CD4-positive, alpha-beta T cell (primary cell): Measurements from ENCODE around the gene ODC1. TPM values are rescaled to one million over a fixed set of nuclear protein-coding genes. Genes with fewer than 3 reads are reported as not detected.

Source experiments
- ATAC-seq: fragments of 200-7000 bp; cut with Tn5 transposase; one replicate; pipeline ENCODE4 v1.10.0; 2022; ENCODE audit warnings: mild to moderate bottlenecking; ENCODE audit not compliant: poor library complexity
- CTCF ChIA-PET: fragments of 350-600 bp; sonication (Branson Sonifier 250); formaldehyde crosslinking; loops from one replicate; lab custom pipeline; 2021; ENCODE audit warnings: antibody characterized with exemption, inconsistent platforms; lab: Charles Lee
- POLR2A ChIA-PET: fragments of 350-600 bp; sonication (Branson Sonifier 250); formaldehyde crosslinking; loops from one replicate; lab custom pipeline; 2021; ENCODE audit warnings: antibody characterized with exemption, inconsistent platforms; lab: Charles Lee
- DNase-seq, 14 experiments: peaks; one replicate each; pipeline ENCODE4 v3.0.0-alpha.2; 2013 to 2020; ENCODE audit warnings: mixed read lengths in 2 of 14
- H3K27ac ChIP-seq, 2 donors: one replicate each; pipeline versions ENCODE4 v1.5.1 to v1.7.0; 2013; ENCODE audit warnings: low read length in 2 of 2, low read depth in 1 of 2, mild to moderate bottlenecking in 1 of 2
- H3K27me3 ChIP-seq, 2 experiments: 1 replicate in 1 of 2; 2 replicates in 1 of 2; pipeline versions ENCODE4 v1.6.1 to v1.7.0; 2013; ENCODE audit warnings: low read length in 2 of 2, control low read depth in 1 of 2, mild to moderate bottlenecking in 1 of 2, moderate library complexity in 1 of 2; ENCODE audit not compliant: insufficient read depth in 2 of 2, control insufficient read depth in 1 of 2
- H3K36me3 ChIP-seq: one replicate; pipeline ENCODE4 v1.6.1; 2013; ENCODE audit warnings: low read length, control low read depth; ENCODE audit not compliant: insufficient read depth
- H3K4me1 ChIP-seq: one replicate; pipeline ENCODE4 v1.6.1; 2013; ENCODE audit warnings: low read length, control low read depth; ENCODE audit not compliant: insufficient read depth
- H3K4me3 ChIP-seq: one replicate; pipeline ENCODE4 v1.5.1; 2013; ENCODE audit warnings: mild to moderate bottlenecking, low read length, moderate library complexity
- H3K9me3 ChIP-seq, 2 experiments: 1 replicate in 1 of 2; 2 replicates in 1 of 2; pipeline versions ENCODE4 v1.6.1 to v1.7.0; 2013; ENCODE audit warnings: low read length in 2 of 2, mild to moderate bottlenecking in 2 of 2, control low read depth in 1 of 2, moderate library complexity in 1 of 2; ENCODE audit not compliant: control insufficient read depth in 1 of 2, insufficient read depth in 1 of 2
- H3K27ac Mint-ChIP-seq: one replicate; pipeline ENCODE4 v1.8.0; 2020; ENCODE audit warnings: mixed read lengths
- H3K27me3 Mint-ChIP-seq: one replicate; pipeline ENCODE4 v1.8.0; 2021; ENCODE audit warnings: mixed read lengths
- H3K36me3 Mint-ChIP-seq: one replicate; pipeline ENCODE4 v1.8.0; 2021; ENCODE audit warnings: low read depth, mixed read lengths
- H3K4me1 Mint-ChIP-seq: one replicate; pipeline ENCODE4 v1.8.0; 2021; ENCODE audit warnings: low read depth, mixed read lengths
- H3K4me3 Mint-ChIP-seq: one replicate; pipeline ENCODE4 v1.8.0; 2020; ENCODE audit warnings: mild to moderate bottlenecking, mixed read lengths
- H3K9me3 Mint-ChIP-seq: one replicate; pipeline ENCODE4 v1.8.0; 2020; ENCODE audit warnings: mixed read lengths
- intact Hi-C, 2 experiments: fragments of 100-400 bp; cut with DNase I in 1 of 2; cut with micrococcal nuclease in 1 of 2; formaldehyde crosslinking; loops; one replicate each; pipeline versions ENCODE4 v1.15.1 to v1.9.0; 2023 to 2025; cut with DNase I, micrococcal nuclease
- total RNA-seq, 174 experiments: library from RNA in 2 of 174; stranded (reverse) in 2 of 174; gene quantifications; one replicate each; pipeline ENCODE4 v1.2.3 and lab custom pipeline; 2021 to 2026
- TF ChIP-seq, protein P1 (sequence below): fragments of 200-600 bp; IDR thresholded peaks from one replicate; pipeline ENCODE4 v1.8.0; 2022; ENCODE audit warnings: antibody characterized with exemption, mild to moderate bottlenecking

The ODC1 gene
- total RNA-seq, 2 experiments from 2014 or later = 162 to 164 TPM

DNA sequence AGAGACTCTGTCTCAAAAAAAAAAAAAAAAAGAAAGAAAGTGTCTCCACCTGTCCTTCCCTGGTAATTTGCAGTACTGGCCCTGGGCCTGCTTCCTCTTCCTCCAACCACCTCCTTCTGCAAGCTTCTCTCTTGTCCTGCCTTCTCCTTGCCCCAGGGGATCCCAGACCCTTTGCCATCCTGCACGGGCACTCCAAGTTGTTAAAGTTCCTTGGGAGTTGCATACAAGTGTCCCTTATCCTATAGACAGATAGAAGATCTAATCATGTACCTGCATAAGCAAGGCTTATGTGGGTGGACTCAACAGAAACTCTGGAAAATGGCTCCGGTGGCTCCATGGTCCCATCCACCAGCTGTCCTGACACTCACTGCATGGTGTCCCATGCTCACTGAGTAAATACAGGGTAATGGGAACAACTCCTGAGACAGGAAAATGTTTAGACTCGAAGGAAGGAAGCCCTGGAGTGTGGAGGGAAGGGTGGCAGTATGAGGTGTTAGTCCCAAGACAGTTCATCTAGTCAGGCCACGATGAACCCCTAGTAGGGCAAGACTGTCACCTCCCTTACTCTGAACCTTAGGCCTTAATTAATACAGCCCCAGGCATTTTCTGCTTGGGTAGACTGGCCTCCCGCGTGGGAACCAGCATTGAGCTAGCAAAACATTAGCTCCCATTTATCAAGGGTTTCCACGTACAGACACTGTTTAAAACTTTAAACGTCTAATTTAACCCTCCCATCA, 17.1 kb downstream of the ODC1 start:
- H3K27ac Mint-ChIP-seq = no peak overlapping the region
- H3K4me1 ChIP-seq = peaks cover 23% of the 10 kb centered on the region
- no peak overlapping the region for H3K27ac ChIP-seq
- H3K9me3 ChIP-seq = no peaks in the 10 kb centered on the region
- H3K27me3 Mint-ChIP-seq = no peaks in the 10 kb centered on the region
- DNase-seq (no peak), ATAC-seq (no peak)
- H3K4me3 Mint-ChIP-seq = peak overlapping the region; percentile 34
- no peak overlapping the region for H3K4me3 ChIP-seq
- H3K27me3 ChIP-seq = peaks cover 0 to 6% of the 10 kb centered on the region in 2 experiments
- TF ChIP-seq, protein P1, sequence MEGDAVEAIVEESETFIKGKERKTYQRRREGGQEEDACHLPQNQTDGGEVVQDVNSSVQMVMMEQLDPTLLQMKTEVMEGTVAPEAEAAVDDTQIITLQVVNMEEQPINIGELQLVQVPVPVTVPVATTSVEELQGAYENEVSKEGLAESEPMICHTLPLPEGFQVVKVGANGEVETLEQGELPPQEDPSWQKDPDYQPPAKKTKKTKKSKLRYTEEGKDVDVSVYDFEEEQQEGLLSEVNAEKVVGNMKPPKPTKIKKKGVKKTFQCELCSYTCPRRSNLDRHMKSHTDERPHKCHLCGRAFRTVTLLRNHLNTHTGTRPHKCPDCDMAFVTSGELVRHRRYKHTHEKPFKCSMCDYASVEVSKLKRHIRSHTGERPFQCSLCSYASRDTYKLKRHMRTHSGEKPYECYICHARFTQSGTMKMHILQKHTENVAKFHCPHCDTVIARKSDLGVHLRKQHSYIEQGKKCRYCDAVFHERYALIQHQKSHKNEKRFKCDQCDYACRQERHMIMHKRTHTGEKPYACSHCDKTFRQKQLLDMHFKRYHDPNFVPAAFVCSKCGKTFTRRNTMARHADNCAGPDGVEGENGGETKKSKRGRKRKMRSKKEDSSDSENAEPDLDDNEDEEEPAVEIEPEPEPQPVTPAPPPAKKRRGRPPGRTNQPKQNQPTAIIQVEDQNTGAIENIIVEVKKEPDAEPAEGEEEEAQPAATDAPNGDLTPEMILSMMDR = no peak
- ChIA-PET CTCF (interaction anchor here (2.1 kb wide), 1 partner anchor 359 kb away, joined by 6 read pairs; no protein-coding TSS in a partner anchor), POLR2A (interaction anchor here (0.6 to 1.5 kb wide), 2 partner anchors 17 to 41 kb away, joined by 3 to 7 read pairs; partner anchors contain the start of gene ODC1)
- peaks cover 9% of the 10 kb centered on the region for H3K4me1 Mint-ChIP-seq
- intact Hi-C loops = loop anchor here (2.0 to 10.0 kb wide), 2 partner anchors 22 to 446 kb away; no protein-coding TSS in a partner anchor
- peaks cover 18% of the 10 kb centered on the region for H3K36me3 Mint-ChIP-seq
- H3K36me3 ChIP-seq = peaks cover 17% of the 10 kb centered on the region
- H3K9me3 Mint-ChIP-seq = no peaks in the 10 kb centered on the region

DNA sequence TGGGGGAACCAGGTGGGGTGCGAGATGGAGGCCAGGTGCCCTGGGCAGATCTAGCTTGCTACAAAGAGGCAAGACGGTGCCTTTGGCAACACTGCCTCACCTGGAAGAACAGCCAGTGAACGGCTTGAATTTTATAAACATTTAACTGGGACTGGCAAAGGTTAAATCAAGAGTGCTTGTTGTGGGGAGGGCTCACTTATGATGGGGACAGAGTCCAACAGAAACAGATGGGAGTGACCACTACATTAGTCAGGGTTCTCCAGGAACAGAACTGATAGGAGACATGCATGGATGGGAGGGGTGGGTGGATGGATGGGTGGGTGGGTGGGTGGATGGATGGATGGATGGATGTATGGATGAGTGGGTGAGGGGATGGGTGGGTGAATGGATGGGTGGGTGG, 19.2 kb downstream of the ODC1 start:
- Mint-ChIP-seq H3K27me3 (no peaks in the 10 kb centered on the region), H3K9me3 (no peaks in the 10 kb centered on the region), H3K27ac (no peak overlapping the region), H3K4me3 (no peak overlapping the region), H3K4me1 (peaks cover 9% of the 10 kb centered on the region), H3K36me3 (peaks cover 27% of the 10 kb centered on the region)
- H3K27me3 ChIP-seq = peaks cover 0 to 6% of the 10 kb centered on the region in 2 experiments
- CTCF ChIA-PET = no interaction called here
- H3K4me1 ChIP-seq = peaks cover 17% of the 10 kb centered on the region
- TF ChIP-seq, protein P1 = no peak
- no peaks in the 10 kb centered on the region for H3K9me3 ChIP-seq
- POLR2A ChIA-PET = interaction anchor here (1.4 kb wide), 1 partner anchor 19 kb away, joined by 5 read pairs; the partner anchor contains the start of gene ODC1
- no peak overlapping the region for H3K27ac ChIP-seq
- no peak overlapping the region for H3K4me3 ChIP-seq
- intact Hi-C loops = no loop called here
- DNase-seq (no peak), ATAC-seq (no peak)
- H3K36me3 ChIP-seq = peaks cover 36% of the 10 kb centered on the region

DNA sequence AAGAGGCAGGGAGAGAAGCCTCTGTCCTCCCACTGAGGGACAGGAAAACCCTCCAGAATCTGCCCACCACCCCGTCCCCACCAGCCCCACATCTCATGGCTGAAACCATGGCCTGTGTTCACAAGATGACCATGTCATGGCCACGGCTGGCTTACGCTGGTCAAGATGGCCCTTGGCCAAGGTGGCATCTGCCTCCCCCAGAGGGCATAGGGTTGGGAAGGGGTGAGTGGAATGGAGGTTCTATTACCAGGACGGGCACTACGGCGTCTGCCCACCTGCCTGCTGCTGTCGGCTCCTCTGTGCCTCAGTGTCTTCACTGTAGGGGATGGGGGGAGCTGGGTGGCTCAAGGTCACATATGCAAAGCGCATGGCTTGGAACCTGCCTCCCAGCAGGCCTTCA, 19.8 kb downstream of the ODC1 start:
- Histone ChIP-seq H3K36me3 (peaks cover 39% of the 10 kb centered on the region), H3K4me3 (no peak overlapping the region), H3K27ac (no peak overlapping the region), H3K9me3 (no peaks in the 10 kb centered on the region), H3K27me3 (peaks cover 0 to 6% of the 10 kb centered on the region in 2 experiments), H3K4me1 (peaks cover 17% of the 10 kb centered on the region)
- TF ChIP-seq, protein P1 = no peak
- intact Hi-C loops = no loop called here
- no peak for ATAC-seq
- ChIA-PET POLR2A (interaction anchor here (1.4 kb wide), 1 partner anchor 20 kb away, joined by 5 read pairs; the partner anchor contains the start of gene ODC1), CTCF (no interaction called here)
- Mint-ChIP-seq H3K4me3 (no peak overlapping the region), H3K27me3 (no peaks in the 10 kb centered on the region), H3K27ac (no peak overlapping the region), H3K36me3 (peaks cover 33% of the 10 kb centered on the region), H3K4me1 (peaks cover 9% of the 10 kb centered on the region), H3K9me3 (no peaks in the 10 kb centered on the region)
- no peak for DNase-seq
